ENCODE data around the gene SCNN1G.

- no peak for TF ChIP-seq EZH2phosphoT487 (IDR thresholded peaks at IDR 0.05; ENCODE audit: borderline replicate concordance, low read depth, low read length)
- no peak for TF ChIP-seq CTCF (conservative IDR thresholded peaks at IDR 0.05; ENCODE audit: low read length)
Measured at GRCh38 chr16:23249830-23250229, 67.3 kb downstream of the SCNN1G start.

Data from OCI-LY7 (cell line).